ENCODE results near the gene YPEL2. TPM values are rescaled to one million over a fixed set of nuclear protein-coding genes. Genes with fewer than 3 reads are reported as not detected.

Gene YPEL2
- total RNA-seq, 1 experiment from 2014 or later: 4.7 TPM

DNA sequence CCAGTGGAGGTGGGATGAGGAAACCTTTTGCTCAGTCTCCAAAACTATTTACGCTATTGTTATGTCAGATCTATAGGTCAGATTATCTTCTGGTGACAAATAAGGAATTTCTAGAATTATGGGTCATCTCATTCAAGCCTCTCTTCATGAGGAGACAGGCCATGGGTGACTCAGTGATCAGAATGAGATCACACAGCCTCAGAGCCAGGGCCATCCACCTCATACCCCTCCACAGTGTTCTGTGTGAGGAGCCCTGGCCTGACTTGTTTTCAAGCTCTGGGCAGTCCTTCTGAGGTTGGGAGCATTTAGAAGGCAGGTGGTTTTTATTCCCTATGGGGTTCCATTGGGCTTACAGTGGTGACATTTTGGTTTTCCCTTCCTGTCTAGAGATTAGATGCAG lies 26.5 kb downstream of the YPEL2 start:
- RAD21 ChIA-PET (ENCODE audit: low non-redundant PET in 1 of 2, low total read pairs in 2 of 2, uncharacterized antibody in 2 of 2, unreplicated experiment in 2 of 2): no interaction called here
- no peaks in the 10 kb centered on the region for H3K36me3 ChIP-seq (ENCODE audit: control insufficient read depth in 1 of 2, insufficient read depth in 2 of 2, low read length in 2 of 2)
- H3K9me2 ChIP-seq (ENCODE audit: insufficient read depth): no peaks in the 10 kb centered on the region
- intact Hi-C loops (cut with micrococcal nuclease): no loop called here
- POLR2A ChIA-PET: no interaction called here
- peaks cover 3% of the 10 kb centered on the region; the same call in 1 of the 2 replicates for H3K27me3 ChIP-seq (ENCODE audit: insufficient read depth, low read length)
- TF ChIP-seq, protein P1, sequence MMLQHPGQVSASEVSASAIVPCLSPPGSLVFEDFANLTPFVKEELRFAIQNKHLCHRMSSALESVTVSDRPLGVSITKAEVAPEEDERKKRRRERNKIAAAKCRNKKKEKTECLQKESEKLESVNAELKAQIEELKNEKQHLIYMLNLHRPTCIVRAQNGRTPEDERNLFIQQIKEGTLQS (IDR thresholded peaks at IDR 0.05): no peak
- no peak for TF ChIP-seq ELF1 (IDR thresholded peaks at IDR 0.05; ENCODE audit: borderline replicate concordance, low read depth)
- TF ChIP-seq, protein P2, sequence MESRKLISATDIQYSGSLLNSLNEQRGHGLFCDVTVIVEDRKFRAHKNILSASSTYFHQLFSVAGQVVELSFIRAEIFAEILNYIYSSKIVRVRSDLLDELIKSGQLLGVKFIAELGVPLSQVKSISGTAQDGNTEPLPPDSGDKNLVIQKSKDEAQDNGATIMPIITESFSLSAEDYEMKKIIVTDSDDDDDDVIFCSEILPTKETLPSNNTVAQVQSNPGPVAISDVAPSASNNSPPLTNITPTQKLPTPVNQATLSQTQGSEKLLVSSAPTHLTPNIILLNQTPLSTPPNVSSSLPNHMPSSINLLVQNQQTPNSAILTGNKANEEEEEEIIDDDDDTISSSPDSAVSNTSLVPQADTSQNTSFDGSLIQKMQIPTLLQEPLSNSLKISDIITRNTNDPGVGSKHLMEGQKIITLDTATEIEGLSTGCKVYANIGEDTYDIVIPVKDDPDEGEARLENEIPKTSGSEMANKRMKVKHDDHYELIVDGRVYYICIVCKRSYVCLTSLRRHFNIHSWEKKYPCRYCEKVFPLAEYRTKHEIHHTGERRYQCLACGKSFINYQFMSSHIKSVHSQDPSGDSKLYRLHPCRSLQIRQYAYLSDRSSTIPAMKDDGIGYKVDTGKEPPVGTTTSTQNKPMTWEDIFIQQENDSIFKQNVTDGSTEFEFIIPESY (IDR thresholded peaks at IDR 0.05; ENCODE audit: extremely low read depth, insufficient replicate concordance, low read length): no peak
- TF ChIP-seq, protein P3, sequence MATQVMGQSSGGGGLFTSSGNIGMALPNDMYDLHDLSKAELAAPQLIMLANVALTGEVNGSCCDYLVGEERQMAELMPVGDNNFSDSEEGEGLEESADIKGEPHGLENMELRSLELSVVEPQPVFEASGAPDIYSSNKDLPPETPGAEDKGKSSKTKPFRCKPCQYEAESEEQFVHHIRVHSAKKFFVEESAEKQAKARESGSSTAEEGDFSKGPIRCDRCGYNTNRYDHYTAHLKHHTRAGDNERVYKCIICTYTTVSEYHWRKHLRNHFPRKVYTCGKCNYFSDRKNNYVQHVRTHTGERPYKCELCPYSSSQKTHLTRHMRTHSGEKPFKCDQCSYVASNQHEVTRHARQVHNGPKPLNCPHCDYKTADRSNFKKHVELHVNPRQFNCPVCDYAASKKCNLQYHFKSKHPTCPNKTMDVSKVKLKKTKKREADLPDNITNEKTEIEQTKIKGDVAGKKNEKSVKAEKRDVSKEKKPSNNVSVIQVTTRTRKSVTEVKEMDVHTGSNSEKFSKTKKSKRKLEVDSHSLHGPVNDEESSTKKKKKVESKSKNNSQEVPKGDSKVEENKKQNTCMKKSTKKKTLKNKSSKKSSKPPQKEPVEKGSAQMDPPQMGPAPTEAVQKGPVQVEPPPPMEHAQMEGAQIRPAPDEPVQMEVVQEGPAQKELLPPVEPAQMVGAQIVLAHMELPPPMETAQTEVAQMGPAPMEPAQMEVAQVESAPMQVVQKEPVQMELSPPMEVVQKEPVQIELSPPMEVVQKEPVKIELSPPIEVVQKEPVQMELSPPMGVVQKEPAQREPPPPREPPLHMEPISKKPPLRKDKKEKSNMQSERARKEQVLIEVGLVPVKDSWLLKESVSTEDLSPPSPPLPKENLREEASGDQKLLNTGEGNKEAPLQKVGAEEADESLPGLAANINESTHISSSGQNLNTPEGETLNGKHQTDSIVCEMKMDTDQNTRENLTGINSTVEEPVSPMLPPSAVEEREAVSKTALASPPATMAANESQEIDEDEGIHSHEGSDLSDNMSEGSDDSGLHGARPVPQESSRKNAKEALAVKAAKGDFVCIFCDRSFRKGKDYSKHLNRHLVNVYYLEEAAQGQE (IDR thresholded peaks at IDR 0.05; ENCODE audit: low read depth): no peak
- TF ChIP-seq SIN3A (IDR thresholded peaks at IDR 0.05; ENCODE audit: low read depth): no peak
- no peak for TF ChIP-seq EZH2phosphoT487 (IDR thresholded peaks at IDR 0.05; ENCODE audit: borderline replicate concordance)
- TF ChIP-seq EGR1 (IDR thresholded peaks at IDR 0.05; ENCODE audit: low read depth): no peak
- no peak for TF ChIP-seq FOSL1 (IDR thresholded peaks at IDR 0.05; ENCODE audit: low read depth)
- TF ChIP-seq RAD21 (IDR thresholded peaks at IDR 0.05; ENCODE audit: low read depth): no peak
- TF ChIP-seq ZFX (IDR thresholded peaks at IDR 0.05): no peak
- TF ChIP-seq, protein P4, sequence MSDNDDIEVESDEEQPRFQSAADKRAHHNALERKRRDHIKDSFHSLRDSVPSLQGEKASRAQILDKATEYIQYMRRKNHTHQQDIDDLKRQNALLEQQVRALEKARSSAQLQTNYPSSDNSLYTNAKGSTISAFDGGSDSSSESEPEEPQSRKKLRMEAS (IDR thresholded peaks at IDR 0.05): no peak
- TF ChIP-seq EZH2 (IDR thresholded peaks at IDR 0.05): no peak
- TF ChIP-seq TCF7L2 (IDR thresholded peaks at IDR 0.05; ENCODE audit: borderline replicate concordance, extremely low read depth, insufficient read depth, insufficient read length): no peak
- TF ChIP-seq, protein P5, sequence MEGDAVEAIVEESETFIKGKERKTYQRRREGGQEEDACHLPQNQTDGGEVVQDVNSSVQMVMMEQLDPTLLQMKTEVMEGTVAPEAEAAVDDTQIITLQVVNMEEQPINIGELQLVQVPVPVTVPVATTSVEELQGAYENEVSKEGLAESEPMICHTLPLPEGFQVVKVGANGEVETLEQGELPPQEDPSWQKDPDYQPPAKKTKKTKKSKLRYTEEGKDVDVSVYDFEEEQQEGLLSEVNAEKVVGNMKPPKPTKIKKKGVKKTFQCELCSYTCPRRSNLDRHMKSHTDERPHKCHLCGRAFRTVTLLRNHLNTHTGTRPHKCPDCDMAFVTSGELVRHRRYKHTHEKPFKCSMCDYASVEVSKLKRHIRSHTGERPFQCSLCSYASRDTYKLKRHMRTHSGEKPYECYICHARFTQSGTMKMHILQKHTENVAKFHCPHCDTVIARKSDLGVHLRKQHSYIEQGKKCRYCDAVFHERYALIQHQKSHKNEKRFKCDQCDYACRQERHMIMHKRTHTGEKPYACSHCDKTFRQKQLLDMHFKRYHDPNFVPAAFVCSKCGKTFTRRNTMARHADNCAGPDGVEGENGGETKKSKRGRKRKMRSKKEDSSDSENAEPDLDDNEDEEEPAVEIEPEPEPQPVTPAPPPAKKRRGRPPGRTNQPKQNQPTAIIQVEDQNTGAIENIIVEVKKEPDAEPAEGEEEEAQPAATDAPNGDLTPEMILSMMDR (IDR thresholded peaks at IDR 0.05 in 2 of 3, conservative IDR thresholded peaks at IDR 0.05 in 1 of 3; ENCODE audit: borderline replicate concordance in 1 of 3, insufficient read depth in 1 of 3, low read depth in 2 of 3, low read length in 2 of 3): no peak
- H3K4me2 ChIP-seq (ENCODE audit: low read length): no peak overlapping the region
- H4K20me1 ChIP-seq (ENCODE audit: insufficient read depth): no peaks in the 10 kb centered on the region
- DNase-seq (ENCODE audit: low read depth, low spot score): no peak
- no peak overlapping the region for H3K27ac ChIP-seq (ENCODE audit: low read depth, low read length)
- ATAC-seq: no peak
- BruUV-seq (replicated peaks): no TSS peak
- CTCF ChIA-PET: no interaction called here
- H2AFZ ChIP-seq (ENCODE audit: low read depth, low read length, poor library complexity, severe bottlenecking): no peak overlapping the region
- no peaks in the 10 kb centered on the region for H3K9me3 ChIP-seq (ENCODE audit: control insufficient read depth in 1 of 2, insufficient read depth in 1 of 2, low read depth in 1 of 2, low read length in 2 of 2)
- H3K4me3 ChIP-seq (replicated peaks in 1 of 2; ENCODE audit: low read depth in 1 of 2, low read length in 2 of 2): no peak overlapping the region
- H3K4me1 ChIP-seq (ENCODE audit: control insufficient read depth in 1 of 2, insufficient read depth in 2 of 2, low read length in 2 of 2): peaks cover 29 to 35% of the 10 kb centered on the region in 2 experiments
- H3K79me2 ChIP-seq (ENCODE audit: insufficient read depth, low read length): no peaks in the 10 kb centered on the region
- no peak overlapping the region for H3K9ac ChIP-seq (ENCODE audit: low read length)

Measured in HCT116 (cell line).